Keratinocyte (primary cell): ENCODE data around the gene CACNA1B. TPM values are rescaled to one million over a fixed set of nuclear protein-coding genes. Genes with fewer than 3 reads are reported as not detected.

ENCODE experiments used
- DNase-seq: peaks from one replicate; pipeline ENCODE4 v3.0.0-alpha.2; 2011; ENCODE audit warnings: low read depth, missing footprints, low spot score
- FAIRE-seq: peaks from 2 replicates; lab custom pipeline; 2011; peaks lifted over from hg19 to GRCh38; lab: Jason Lieb, UNC
- H2AFZ ChIP-seq: 2 replicates; pipeline ENCODE4 v1.6.0; 2012; ENCODE audit warnings: low read length, control low read depth, inconsistent platforms; ENCODE audit not compliant: control insufficient read depth
- H3K27ac ChIP-seq: 2 replicates; pipeline ENCODE4 v1.5.1; 2011; ENCODE audit warnings: low read length; ENCODE audit not compliant: control insufficient read depth, insufficient read depth
- H3K27me3 ChIP-seq: 3 replicates; pipeline ENCODE4 v1.6.0; 2011; ENCODE audit warnings: low read length; ENCODE audit not compliant: control insufficient read depth, insufficient read depth; ENCODE audit errors: extremely low read depth
- H3K36me3 ChIP-seq, 2 experiments: 2 replicates in 1 of 2; 3 replicates in 1 of 2; pipeline ENCODE4 v1.5.1; 2011; ENCODE audit warnings: low read length in 2 of 2, mild to moderate bottlenecking in 1 of 2; ENCODE audit not compliant: control insufficient read depth in 2 of 2, insufficient read depth in 2 of 2; ENCODE audit errors: extremely low read depth in 1 of 2
- H3K4me1 ChIP-seq: 3 replicates; pipeline ENCODE4 v1.5.1; 2011; ENCODE audit warnings: low read length; ENCODE audit not compliant: control insufficient read depth, insufficient read depth; ENCODE audit errors: extremely low read depth
- H3K4me2 ChIP-seq: 3 replicates; pipeline ENCODE4 v1.6.0; 2011; ENCODE audit warnings: low read depth, low read length; ENCODE audit not compliant: control insufficient read depth, insufficient read depth; ENCODE audit errors: extremely low read depth
- H3K4me3 ChIP-seq, 3 experiments: fragments of 200-600 bp in 1 of 3; sonication (generic) in 1 of 3; 2 replicates in 2 of 3; 3 replicates in 1 of 3; pipeline ENCODE4 v1.5.1; 2011 to 2016; ENCODE audit warnings: low read length in 3 of 3, mild to moderate bottlenecking in 3 of 3, control low read depth in 2 of 3, inconsistent platforms in 1 of 3, low read depth in 1 of 3, mixed read lengths in 1 of 3, mixed run types in 1 of 3, moderate library complexity in 1 of 3; ENCODE audit not compliant: control insufficient read depth in 2 of 3, insufficient read depth in 2 of 3; ENCODE audit errors: extremely low read depth in 1 of 3
- H3K79me2 ChIP-seq: 2 replicates; pipeline ENCODE4 v1.6.0; 2012; ENCODE audit warnings: low read length; ENCODE audit not compliant: control insufficient read depth, insufficient read depth
- H3K9ac ChIP-seq: 3 replicates; pipeline ENCODE4 v1.6.0; 2011; ENCODE audit warnings: low read length; ENCODE audit not compliant: control insufficient read depth, insufficient read depth; ENCODE audit errors: extremely low read depth
- H3K9me1 ChIP-seq: 3 replicates; pipeline ENCODE4 v1.6.0; 2011; ENCODE audit warnings: low read length; ENCODE audit not compliant: control insufficient read depth, insufficient read depth; ENCODE audit errors: extremely low read depth
- H3K9me3 ChIP-seq: 2 replicates; pipeline ENCODE4 v1.5.1; 2012; ENCODE audit warnings: low read depth, low read length; ENCODE audit not compliant: control insufficient read depth
- H4K20me1 ChIP-seq: 3 replicates; pipeline ENCODE4 v1.6.0; 2011; ENCODE audit warnings: low read length; ENCODE audit not compliant: control insufficient read depth, insufficient read depth; ENCODE audit errors: extremely low read depth
- CTCF ChIP-seq, 3 experiments: IDR thresholded peaks in 1 of 3; conservative IDR thresholded peaks in 1 of 3; optimal IDR thresholded peaks in 1 of 3; 2 replicates in 2 of 3; 3 replicates in 1 of 3; pipeline versions ENCODE3 to v1.5.1; 2011; ENCODE audit warnings: low read length in 3 of 3, mild to moderate bottlenecking in 3 of 3, moderate library complexity in 2 of 3, control low read depth in 1 of 3, inconsistent platforms in 1 of 3; ENCODE audit not compliant: insufficient read depth in 2 of 3; ENCODE audit errors: extremely low read depth in 1 of 3
- EZH2 ChIP-seq: IDR thresholded peaks from one replicate; pipeline ENCODE4 v1.6.1; 2012; ENCODE audit warnings: inconsistent platforms, mild to moderate bottlenecking, low read length, moderate library complexity
- dilution Hi-C: fragments of 300-500 bp; cut with MboI; formaldehyde crosslinking; loops from one replicate; pipeline ENCODE4 v1.7.0; 2020; ENCODE audit warnings: low sequenced_read_pairs; ENCODE audit not compliant: extremely low pct_ligation_motif_present
- polyA plus RNA-seq, 5 experiments: library from polyadenylated mRNA; depleted of rRNA in 3 of 5; stranded (reverse) in 3 of 5; stranded (forward) in 1 of 5; unstranded in 1 of 5; fragments of >200 nt; gene quantifications; 1 replicate in 1 of 5; 2 replicates in 3 of 5; 3 replicates in 1 of 5; pipeline versions ENCODE4 v1.2.1 to v1.2.3, GENCODE V29; 2011 to 2012; ENCODE audit warnings: missing spikeins in 2 of 5, low read depth in 1 of 5, low replicate concordance in 1 of 5

CACNA1B gene
- polyA plus RNA-seq, 1 donor (not counting 4 experiments of a cell fraction or from before 2014, with no cell fraction given), result 0.01 TPM

- no peak overlapping the region for H3K9ac ChIP-seq
- dilution Hi-C loops, result no loop called here
- no peaks in the 10 kb centered on the region for H3K27me3 ChIP-seq
- H3K79me2 ChIP-seq, result no peaks in the 10 kb centered on the region
- FAIRE-seq, result no peak
- H3K27ac ChIP-seq, result no peak overlapping the region
- no peaks in the 10 kb centered on the region for H4K20me1 ChIP-seq
- no peak overlapping the region for H3K4me3 ChIP-seq
- H3K4me2 ChIP-seq, result no peak overlapping the region
- H3K9me3 ChIP-seq, result no peaks in the 10 kb centered on the region
- H3K36me3 ChIP-seq, result no peaks in the 10 kb centered on the region
- no peaks in the 10 kb centered on the region for H3K4me1 ChIP-seq
- no peaks in the 10 kb centered on the region for H3K9me1 ChIP-seq
- no peak overlapping the region for H2AFZ ChIP-seq
- TF ChIP-seq CTCF (optimal IDR thresholded peaks at IDR 0.05 in 1 of 3, IDR thresholded peaks at IDR 0.05 in 1 of 3, conservative IDR thresholded peaks at IDR 0.05 in 1 of 3; ENCODE audit: extremely low read depth in 1 of 3, insufficient read depth in 2 of 3, low read length in 3 of 3) (no peak), EZH2 (no peak)
- DNase-seq, result no peak
Observed at GRCh38 chr9:138064547-138064946, 187.0 kb downstream of the CACNA1B start.

- Histone ChIP-seq H3K79me2 (no peaks in the 10 kb centered on the region), H3K27me3 (no peaks in the 10 kb centered on the region), H3K4me1 (no peaks in the 10 kb centered on the region), H3K36me3 (no peaks in the 10 kb centered on the region), H2AFZ (no peak overlapping the region), H3K4me2 (no peak overlapping the region), H3K9ac (no peak overlapping the region), H4K20me1 (no peaks in the 10 kb centered on the region), H3K4me3 (no peak overlapping the region), H3K9me3 (no peaks in the 10 kb centered on the region), H3K27ac (no peak overlapping the region), H3K9me1 (no peaks in the 10 kb centered on the region)
- no peak for TF ChIP-seq EZH2
- TF ChIP-seq CTCF (optimal IDR thresholded peaks at IDR 0.05 in 1 of 3, IDR thresholded peaks at IDR 0.05 in 1 of 3, conservative IDR thresholded peaks at IDR 0.05 in 1 of 3; ENCODE audit: extremely low read depth in 1 of 3, insufficient read depth in 2 of 3, low read length in 3 of 3), result no peak
- dilution Hi-C loops, result no loop called here
- DNase-seq (no peak), FAIRE-seq (no peak)
Observed at GRCh38 chr9:138065287-138065686, 187.7 kb downstream of the CACNA1B start.
